Dedifferentiated amniotic fluid mesenchymal stem cell (primary cell): Measurements from ENCODE around the gene CHST11.

Experiments
- DNase-seq: peaks from one replicate; pipeline ENCODE4 v3.0.0-alpha.2; 2016; ENCODE audit errors: extremely low spot score

The CHST11 gene

GRCh38 chr12:104582739-104583138 is 126.0 kb downstream of the CHST11 start:
- no peak for DNase-seq

DNA sequence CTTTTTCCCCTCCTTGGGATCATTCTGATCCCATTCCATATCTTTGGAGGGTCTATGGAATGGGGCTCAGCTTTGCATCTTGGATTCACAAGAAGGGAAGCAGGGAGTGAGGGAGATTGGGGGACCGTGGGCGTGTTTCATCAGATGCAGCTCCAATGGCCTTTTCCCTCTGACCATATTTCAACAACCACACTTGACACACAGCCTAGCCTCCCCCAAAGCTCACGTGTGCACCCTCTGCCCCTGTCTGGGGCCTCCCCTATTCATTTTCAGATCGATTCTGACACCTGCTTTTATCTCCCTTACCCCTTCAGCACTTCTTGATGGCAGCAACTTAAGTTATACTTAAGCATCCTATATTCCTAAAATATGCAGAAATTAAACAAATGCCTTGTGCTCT is 126.6 kb downstream of the CHST11 start:
- no peak for DNase-seq

- no peak for DNase-seq
These were observed 128.8 kb downstream of the CHST11 start for GRCh38 chr12:104585448-104586055.

DNA sequence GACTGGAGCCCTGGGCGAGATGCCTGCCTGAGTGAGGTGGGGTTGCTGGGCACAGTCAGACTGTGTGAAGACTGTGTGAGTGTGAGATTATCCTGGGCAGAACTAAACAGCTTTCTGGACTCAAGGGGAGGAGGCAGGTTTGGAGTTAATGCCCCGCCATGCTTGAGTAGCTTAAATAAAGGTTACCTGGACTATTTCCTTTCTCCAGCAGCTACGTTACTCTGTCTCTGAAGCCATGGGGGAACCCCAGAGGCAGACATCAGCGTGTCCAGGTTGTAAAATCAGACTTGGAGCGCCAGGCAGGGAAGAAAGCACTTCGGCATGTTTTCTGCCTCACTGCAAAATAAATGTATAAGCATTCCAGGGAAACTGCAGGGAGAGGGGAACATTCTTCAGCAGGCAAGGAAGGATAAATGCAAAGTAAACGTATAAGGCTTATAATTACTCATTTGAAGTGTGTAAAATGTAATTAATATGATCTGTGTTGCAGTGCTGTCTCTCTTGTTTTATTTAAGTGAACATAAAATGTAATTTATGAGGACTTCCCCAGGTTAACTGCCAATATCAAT is 129.7 kb downstream of the CHST11 start:
- DNase-seq = no peak

DNA sequence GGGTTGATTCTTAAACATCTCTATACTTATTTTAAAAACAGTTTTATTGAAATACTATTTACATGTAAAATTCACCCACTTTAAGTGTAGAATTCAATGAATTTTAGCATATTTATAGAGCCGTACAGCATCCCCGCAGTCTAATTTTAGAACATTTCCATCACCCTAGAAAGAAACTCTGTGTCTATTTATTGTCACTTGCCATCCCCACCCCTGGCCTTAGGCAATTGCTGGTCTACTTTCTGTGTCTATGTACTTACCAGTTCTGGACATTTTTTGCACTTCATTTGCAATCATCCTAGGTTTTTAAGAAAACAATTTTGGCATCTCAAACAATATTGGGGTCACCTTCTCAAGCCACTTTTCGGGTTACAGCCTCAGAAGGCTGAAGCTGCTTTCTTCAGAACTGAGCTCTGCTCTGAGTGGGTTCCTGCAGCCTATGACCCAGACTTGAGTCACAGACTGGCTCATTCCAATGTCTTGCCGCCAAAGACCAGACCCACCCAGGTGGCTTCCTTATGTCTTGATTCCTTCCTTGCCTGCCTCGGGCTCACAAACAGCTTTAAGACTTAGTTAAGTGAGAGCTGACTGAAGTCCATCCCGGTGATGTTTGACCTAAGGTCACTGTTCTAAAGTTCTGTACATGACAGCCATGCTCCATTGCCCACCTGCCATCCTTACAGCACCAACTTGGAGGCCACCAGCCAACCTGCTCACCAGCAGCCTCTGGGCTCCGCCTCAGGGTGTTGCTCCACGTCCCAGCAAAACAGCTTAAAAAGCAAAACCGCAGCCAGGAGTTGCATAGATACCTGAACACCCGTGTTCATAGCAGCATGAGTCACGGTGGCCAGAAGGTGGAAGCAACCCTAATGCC is 131.5 kb downstream of the CHST11 start:
- DNase-seq = peak; percentile 25

DNA sequence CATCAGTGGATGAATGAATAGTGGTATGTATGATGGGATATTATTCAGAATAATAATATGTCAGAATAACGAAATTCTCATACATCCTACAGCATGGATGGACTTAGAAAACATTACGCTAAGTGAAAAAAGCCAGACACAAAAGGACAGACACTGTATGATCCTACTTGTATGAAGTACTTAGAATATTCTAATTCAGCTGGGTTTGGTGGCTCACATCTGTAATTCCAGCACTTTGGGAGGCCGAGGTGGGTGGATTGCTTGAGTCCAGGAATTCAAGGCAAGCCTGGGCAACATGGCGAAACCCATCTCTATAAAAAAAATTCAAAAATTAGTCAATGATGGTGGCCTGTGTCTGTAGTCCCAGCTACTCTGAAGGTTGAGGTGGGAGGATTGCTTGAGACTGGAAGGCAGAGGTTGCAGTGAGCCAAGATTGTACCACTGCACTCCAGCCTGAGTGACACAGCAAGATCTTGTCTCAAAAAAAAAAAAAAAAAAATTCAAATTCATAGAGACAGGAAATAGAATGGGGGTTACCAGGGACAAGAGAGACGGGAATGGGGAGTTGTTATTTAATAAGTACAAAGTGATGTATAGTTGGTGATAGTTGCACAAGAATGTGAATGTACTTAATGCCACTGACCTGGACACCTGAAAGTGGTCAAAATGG is 132.3 kb downstream of the CHST11 start:
- no peak for DNase-seq

GRCh38 chr12:104590022-104590421 is 133.3 kb downstream of the CHST11 start:
- no peak for DNase-seq

GRCh38 chr12:104591257-104591885 is 134.6 kb downstream of the CHST11 start:
- DNase-seq = no peak

- no peak for DNase-seq
These were observed 136.7 kb downstream of the CHST11 start for GRCh38 chr12:104593482-104593881.

GRCh38 chr12:104596134-104596799 is 139.5 kb downstream of the CHST11 start:
- DNase-seq = peak; percentile 79

DNA sequence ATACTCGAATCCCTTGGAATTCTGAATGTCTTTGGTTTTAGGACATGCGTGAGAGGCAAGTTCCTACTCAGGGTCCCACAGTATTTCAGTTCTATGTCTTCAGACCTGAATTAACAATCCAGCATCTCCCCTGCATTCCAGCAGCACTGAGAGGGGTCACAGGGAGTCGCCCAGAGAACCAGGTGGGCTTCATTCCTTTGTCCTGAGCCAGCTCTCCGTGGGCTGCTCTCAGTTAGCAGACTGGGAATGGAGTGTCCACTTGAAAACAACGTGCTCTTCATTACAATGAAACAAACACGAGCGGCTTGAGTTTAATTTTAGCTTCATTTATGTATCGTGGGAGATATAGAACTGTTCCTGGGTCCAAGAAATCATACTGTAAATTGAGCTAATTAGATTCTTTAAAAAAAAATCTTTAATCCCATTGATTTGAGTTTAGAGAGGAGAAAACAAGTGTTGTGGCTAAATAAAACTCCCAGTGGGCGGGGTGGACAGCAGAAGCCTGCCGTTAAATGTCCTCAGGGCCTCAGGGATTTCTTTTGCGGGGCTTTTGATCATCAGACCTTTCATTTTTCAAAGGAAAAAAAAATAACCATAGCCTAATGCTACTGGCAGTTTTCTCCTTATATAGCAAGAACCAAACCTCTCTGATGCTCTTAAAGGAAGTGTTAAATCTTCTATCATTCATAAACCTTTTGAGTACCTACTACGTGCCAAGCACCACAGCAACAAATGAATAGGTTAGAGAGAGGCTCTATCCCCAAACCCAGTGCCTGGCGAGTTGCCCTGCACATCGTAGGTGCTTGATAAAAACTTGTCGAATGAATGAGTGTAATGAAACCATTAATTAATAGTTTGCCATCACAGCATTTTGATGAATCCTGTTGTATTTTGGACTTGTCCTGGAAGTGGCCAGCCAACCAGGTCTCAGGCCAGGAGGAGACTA is 140.4 kb downstream of the CHST11 start:
- no peak for DNase-seq

- no peak for DNase-seq
These were observed 141.9 kb downstream of the CHST11 start for GRCh38 chr12:104598342-104599271.

- DNase-seq = no peak
These were observed 142.7 kb downstream of the CHST11 start for GRCh38 chr12:104599272-104600035.

- DNase-seq = no peak
These were observed 143.4 kb downstream of the CHST11 start for GRCh38 chr12:104600036-104600712.

DNA sequence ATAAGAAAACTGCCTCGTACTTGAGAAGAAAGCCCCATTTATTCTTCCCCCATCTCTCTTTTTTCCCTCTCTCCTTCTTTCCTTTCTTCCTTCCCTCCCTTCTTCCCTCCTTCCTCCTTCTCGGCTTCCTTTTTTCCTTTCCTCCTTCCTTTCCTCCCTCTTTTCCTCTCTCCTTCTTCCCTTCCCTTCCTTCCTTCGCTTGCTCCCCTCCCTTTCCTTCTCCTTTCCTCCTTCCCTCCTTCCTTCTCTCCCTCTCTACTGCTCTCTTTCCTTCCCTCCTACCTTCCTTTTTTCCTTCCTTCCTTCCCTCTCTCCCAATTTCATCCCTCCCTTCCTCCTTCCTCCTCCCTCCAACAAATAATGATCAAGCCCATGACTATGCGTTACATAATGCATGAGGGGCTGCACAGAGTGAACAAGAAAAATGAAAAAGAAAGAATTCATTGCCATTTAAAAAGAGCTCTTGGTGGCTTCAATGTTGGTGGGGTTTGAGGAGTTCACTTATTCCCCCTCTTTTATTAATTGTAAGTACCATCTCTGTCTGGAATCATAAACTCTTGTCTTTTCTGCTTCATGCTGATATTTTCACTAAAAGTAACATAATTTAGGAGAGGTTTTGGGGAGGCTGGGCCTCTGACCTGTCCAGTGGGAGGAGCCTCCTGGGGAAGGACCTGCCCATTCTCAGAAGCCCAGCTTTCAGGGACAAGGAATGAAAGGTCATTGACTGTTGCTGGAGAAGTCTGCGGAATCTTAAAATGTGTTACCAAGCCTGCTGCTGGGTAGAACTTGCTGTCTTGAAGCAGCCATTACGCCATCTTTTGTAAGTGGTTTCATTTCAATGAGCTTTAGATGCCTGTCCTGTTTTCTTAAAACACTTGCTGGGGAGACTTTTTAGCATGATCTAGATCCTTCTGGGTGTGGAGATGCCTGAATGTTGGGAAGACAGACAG is 144.3 kb downstream of the CHST11 start:
- DNase-seq = no peak

GRCh38 chr12:104602406-104602805 is 145.7 kb downstream of the CHST11 start:
- DNase-seq = no peak

GRCh38 chr12:104602896-104603295 is 146.1 kb downstream of the CHST11 start:
- no peak for DNase-seq
